Measurements from ENCODE around the gene TRIO.

Gene TRIO

DNA sequence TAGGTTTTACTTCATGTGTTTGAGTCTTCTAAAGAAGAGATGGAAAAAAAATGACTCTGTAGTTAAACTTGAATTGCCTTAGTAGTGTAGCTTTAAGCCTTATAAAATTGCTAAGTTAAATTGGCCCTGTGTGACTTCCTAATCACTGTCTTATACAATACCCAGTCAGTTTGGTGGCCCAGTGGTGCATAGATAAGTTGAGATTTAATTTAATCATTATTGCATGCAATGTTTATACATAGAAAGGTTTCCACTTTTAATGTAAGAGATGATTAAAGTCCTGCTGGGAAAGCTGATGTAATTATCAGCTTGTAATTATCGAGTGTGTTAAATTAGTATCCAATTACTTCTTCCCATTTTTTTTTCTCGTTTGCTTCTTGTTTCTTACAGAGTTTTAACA, 187.1 kb downstream of the TRIO start:
- DNase-seq (ENCODE audit: low read depth), result no peak

DNA sequence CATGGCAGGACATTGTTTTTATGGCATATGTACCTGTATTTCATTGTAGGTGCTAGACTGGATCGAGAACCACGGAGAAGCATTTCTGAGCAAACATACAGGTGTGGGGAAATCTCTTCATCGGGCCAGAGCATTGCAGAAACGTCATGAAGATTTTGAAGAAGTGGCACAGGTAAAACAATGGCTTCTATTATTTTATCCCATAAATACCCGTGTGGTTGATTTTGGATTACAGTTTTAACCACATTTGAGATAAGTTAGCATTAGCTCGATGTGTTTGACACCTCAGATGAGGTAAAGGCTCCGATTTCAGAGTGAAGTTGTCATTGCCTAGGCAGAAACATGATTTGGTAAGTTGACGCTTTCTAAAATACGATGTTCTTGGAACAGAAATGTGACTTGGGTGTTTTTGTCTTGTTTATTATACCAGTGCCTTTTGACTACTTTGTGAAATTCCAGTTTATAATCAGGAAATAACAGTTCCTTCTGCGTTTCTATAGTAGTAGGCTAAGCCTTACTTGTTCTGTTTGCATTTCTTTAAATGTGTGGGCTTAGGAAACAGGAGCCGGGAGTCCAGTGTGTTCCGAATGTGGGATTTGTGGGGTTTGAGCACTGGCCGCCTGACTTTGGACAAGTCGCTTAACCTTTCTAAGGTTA, 187.7 kb downstream of the TRIO start:
- no peak for DNase-seq (ENCODE audit: low read depth)

DNA sequence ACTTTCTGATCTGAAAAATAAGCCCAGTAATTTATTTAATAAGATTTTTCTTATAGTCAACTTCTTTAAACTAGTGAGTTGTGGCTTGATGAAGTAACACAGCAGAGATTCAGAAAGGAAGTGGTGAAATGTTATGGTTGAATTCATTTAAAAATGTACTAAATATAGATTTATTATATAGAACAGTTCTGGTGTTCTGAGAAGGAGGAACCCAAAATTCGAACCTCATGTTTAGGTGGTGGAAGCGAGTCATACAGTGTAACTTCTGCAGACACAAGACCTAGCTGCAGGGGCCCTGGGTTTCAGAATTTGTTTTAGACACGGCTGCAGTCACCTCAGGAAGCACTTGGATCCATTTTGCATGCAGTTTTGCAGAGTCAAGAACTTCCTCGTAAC, 188.2 kb downstream of the TRIO start:
- no peak for DNase-seq (ENCODE audit: low read depth)

DNA sequence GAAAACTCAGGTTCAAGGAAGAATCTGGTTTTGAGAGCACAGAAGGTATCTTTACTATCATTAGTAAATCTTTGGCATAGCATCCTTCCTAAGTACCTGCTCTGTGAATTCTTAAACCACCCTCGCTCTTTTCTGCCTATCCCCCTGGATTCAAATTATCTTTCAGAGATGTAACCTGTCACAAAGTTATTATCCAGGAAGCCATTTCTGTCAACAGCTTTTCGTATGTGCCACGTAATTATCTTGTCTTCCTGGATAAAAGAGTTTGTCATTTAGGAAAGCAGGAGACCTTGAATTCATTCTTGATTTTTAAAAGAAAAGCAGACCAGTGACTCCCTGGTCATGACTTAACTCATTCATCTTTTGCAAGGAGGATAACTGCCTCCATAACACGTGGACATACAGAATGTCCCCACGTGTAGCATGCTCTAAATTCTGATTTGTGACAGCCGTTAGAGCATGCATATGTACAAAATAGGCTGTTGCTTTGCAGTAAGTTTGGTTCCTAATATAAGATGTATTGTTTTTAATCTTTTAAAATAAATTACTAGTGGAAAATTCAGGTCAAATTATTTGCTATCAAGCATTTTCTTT, 189.0 kb downstream of the TRIO start:
- no peak for DNase-seq (ENCODE audit: low read depth)

DNA sequence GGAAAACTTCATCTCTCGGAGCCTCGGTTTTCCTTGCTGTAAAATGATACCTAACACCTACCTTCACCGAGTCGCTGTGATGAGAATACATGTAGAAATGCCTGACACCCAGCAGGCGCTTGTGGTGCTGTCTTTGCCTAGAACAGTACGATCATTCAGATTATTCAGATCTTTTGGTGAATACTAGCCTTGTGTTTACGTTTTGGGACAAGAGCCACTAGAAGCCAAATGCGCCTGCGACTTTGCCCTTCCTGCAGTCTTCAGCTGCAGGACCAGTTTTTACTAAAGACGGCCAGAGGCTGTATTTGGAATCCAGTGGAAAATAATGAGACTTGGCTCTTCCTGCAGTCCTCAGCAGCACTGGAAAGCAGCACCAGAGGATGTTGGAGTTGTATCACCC, 189.6 kb downstream of the TRIO start:
- DNase-seq (ENCODE audit: low read depth), result no peak

DNA sequence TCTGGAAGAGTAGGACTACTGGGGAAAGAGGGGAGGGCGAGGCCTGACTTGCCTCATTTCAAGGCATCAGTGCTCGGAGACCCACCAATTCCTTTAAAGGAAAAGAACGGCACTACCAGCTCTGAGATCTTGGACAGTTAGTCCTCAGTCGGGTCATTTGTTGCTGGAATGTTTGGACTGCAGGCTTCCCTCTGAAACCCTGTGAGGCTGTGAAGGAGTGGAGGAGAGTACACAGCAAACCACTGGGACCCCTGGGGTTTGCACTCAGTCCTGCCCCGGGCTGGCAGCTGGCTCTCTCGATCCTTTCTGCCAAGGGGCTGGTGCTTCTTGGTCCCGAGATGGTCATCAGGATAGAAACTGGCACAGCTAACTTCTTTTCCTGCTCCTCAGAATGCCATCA, 194.5 kb downstream of the TRIO start:
- no peak for DNase-seq (ENCODE audit: low read depth)

DNA sequence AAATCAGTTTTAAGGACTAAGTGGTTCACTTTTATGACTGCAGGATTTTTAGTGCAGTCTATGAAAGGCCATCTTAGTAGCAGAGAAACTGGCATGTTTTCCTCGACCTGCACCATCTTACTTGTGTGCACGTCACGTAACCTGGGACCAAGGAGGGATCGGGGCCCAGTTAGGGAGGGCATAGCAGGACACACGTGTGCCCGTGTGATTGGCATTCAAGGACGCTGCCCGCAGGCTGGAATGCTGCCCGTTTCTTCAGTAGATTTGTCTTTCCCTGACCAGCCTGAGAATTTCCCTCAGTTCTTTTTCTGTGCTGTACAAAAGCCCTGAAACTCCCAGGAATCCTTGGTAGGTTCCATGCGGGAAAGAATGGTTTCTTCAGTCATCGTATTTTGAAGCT, 196.3 kb downstream of the TRIO start:
- DNase-seq (ENCODE audit: low read depth), result no peak

DNA sequence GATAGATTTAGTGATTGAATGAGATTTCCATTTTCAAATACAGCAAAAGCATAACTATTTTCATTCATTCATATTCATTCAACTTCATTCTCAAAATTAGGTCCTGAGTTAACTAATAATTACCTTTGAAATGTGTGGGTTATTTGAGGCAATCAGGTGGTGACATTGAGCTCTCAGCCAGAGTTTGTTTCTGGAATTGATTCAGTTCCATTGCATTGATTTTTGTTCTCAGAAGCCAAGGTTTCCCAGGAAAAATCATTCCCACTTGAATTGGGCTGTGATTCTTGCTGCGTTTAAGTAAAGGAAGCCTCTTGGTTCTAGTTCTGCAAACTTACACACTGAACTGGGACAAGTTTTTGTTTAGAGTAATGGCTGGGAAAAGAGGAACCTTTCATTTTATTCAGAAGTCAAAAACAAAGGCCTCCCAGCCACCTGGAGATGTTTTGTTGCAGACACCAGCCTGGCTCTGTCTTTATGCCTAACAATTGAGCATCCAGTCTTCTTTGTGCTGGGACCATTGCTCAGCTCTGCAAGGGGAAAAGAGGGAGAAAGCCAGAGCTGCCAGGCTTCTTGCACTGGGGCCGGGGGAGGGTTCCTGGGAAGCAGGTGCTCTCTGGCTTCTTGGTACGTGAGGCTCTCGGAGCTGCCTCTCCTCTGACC, 198.6 kb downstream of the TRIO start:
- no peak for DNase-seq (ENCODE audit: low read depth)

DNA sequence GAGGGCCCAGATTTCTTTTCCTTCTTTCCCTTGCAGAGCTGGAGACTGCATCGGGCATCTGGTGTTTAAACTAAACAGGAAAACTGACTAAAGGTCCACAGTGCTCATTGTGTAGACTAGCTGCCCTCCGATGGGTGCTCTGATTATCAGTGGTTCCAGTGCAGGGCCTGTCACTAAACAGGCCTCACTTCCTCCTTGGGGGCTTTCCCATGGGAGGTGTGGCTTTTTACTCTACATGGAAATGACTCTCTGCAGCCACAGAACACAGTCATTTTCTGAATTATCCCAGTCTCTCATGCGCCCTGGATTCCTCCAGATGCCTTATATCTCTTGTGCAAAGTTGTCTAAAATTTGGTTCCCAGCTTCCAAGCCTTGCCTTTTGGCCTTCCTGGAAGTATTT, 199.2 kb downstream of the TRIO start:
- no peak for DNase-seq (ENCODE audit: low read depth)

DNA sequence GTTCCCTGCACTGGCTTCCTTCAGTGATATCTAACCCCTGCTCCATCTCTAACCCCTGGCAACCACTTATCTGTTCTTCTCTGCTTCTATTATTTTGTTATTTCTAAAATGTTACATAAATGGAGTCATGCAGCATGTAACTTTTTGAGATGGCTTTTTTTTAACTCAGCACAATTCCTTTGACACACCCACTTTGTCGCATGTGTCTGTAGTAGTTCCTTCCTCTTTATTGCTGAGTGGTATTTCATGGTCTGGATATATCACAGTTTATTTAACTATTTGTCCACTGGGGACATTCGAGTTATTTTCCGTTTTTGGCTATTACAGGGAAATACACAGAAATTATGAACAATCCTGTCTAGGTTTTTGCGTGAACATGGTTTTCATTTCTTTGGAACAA, 200.2 kb downstream of the TRIO start:
- no peak for DNase-seq (ENCODE audit: low read depth)

DNA sequence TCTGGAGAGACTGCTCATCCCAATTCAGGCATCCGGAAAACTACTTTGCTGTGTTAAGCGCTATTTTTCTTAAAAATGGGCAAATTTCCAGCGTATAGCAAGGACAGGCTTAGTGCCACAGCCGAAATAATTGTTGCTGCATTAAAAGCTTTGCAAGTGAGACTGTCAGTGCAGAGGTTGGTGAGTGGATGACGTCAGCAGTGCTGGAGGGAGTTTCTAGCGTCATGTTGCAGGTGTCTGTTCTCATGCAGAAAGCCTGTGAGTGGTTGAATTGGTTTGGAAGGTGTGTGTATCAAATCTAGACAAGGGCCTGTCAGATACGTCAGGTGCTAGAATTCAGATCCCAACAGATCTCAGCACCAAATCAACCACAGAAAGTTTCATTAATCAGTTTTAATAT, 204.4 kb downstream of the TRIO start:
- DNase-seq (ENCODE audit: low read depth), result no peak

DNA sequence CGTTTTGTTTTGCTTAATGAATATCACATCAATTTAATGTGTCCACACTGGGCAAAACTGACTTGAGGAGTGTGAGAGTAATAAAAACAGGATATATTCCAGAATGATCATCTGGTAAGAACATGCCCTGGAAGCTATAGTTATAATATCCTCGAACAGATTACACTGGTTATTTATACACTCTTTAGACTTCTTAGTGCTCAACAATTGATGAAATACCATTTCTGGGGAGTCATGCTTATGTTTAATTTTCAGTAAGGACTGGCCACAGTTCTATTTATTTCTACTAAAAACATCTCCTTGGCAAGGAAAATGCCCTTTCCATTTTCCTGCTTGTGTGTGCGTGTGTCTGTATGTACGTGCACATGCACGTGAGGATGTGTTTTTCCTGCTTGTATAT, 205.0 kb downstream of the TRIO start:
- DNase-seq (ENCODE audit: low read depth), result no peak

DNA sequence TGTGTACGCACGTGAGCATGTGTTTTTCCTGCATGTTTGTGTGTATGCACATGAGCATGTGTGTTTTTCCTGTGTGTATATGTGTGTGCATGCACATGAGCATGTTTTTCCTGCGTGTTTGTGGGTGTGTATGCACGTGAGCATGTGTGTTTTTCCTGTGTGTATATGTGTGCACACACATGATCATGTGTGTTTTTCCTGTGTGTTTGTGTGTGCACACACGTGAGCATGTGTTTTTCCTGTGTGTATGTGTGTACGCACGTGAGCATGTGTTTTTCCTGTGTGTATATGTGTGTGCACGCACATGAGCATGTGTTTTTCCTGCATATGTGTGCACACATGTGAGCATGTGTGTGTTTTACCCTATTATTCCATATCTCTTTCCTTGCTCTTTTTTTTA, 205.9 kb downstream of the TRIO start:
- no peak for DNase-seq (ENCODE audit: low read depth)

DNA sequence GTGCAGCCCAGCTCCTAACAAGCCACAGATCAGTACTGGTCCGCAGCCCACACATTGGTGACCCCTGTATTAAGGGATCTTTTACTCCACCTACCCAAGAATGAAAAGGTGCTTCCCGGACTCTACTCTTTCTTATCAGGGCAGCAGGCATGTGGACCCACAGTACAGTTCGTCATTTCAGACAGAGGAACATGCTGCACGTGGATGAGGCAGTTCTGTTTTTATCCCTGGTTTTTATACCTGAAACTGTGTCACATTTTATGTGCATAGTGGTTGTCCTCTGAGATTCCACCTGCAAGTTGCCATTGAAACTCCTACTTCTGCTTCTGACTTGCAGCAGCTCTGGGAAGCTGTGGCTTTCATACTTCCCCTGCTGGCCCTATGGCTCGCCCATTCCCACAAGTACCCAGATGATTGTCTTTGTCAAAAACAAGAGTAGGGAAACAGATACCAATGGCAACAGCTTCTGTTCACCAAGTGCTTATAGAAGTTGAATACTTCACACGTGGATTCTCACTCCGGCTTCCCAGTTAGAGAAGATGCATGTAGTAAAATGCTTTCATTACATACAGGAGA, 208.0 kb downstream of the TRIO start:
- DNase-seq (ENCODE audit: low read depth), result no peak

DNA sequence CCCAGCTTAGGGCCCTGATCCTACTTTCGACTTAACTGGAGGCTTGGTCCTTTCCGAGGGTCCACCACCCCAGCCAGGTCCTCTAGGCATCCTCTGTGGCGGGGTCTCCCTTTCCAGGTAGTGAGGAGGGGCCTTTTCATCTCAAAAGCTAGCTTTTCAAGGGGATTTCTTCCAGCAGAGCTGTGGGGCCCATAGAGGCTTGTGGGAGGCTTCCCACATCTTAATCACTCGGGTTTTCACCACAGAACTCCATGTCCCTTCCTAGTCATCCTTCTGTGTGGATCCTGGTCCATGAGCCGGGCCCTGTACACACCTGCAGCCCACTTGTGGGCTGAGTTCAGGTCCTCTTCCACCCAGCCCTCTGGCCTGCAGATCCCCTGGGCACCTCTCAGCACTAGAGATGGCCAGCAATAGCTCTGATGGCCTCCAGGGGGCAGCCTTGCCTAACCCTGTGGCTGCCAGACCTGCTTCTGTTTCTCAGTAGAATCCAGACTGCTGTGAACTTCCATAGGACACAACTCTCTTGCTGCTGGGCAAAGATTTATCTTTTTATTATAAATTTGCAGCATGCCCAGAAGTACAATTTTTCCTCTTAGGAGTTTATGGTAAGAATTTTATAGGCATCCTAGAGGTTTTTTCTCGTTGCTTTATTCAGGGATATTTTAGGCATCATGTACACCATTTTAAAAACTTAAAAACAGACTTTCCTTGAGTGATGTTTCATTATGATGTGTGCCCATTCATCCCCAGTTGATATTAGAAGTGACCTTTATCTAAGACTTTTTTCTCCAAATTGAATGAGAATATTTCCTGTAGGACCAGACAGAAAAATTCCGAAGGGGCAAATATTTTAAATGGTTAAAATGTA, 208.9 kb downstream of the TRIO start:
- peak; percentile 27 for DNase-seq (ENCODE audit: low read depth)

DNA sequence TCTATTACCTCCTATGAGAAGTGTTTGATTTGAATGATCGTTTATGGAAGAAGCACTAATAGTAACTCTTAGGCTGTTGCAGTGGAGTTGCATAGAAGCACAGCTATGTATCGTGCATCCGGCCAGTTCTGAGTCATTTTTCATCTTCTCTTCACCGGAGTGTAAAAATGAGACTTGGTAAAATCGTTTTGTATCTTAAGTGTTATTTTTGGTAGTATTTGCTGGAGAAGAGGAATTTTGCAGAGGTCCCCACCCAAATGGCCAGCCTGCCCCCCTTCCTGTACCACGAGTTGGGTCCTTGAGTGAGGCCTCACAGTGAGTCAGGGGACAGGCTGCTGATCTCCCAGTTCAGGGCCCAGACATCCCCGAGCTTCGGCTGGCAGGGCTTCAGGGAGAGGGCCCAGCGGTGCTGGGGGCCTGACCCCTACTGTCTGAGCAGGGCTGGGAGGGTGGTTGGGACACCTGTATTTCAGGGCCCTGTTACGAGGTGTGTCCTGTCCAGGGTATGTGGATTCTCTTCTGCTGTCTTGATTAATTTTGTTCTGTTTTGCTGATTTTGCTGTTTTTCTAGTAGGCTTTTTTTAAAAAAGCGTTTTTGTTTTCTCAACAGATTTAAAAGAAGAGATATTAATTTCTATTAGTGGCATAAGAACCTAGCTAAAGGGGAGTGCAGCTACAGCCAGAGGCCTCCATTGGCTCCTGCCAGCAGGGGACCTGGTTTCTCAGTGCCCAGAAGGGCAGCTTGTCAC, 210.8 kb downstream of the TRIO start:
- DNase-seq (ENCODE audit: low read depth), result no peak

DNA sequence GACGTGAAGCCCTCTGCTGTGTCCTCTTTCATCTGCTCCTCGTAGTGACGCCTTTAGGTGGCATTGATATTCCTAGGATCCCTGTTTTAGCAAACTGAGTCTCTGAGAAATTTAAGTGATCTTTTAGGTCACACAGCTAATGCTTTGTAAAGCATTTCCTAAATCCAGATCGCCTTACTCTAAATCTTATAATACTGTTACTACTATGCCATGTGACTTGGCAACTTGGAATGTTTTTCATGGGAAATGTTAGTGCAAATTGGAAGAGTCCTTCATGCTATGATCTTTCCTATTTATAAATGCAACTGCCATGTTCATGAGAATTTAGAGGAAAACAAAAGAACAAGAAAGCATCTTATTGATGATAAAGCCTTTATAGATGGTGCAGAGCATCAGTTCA, 212.2 kb downstream of the TRIO start:
- DNase-seq (ENCODE audit: low read depth), result no peak

DNA sequence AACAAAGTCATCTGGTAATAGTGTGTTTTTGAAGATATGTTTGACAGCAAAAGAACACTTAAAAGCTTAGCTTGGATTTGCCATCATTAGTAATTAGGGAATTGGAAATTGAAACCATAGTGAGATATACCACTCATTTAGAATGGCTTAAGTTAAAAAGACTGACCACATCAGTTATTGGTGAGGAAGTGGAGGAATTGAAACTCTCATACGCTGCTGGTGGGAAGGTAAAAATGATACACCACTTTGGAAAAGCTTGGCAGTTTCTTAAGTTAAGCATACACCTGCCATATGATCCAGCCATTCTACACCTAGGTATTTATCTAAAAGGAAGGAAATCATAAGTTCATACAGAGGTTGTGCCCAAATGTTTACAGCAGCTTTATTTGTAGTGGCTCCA, 213.2 kb downstream of the TRIO start:
- DNase-seq (ENCODE audit: low read depth), result no peak

DNA sequence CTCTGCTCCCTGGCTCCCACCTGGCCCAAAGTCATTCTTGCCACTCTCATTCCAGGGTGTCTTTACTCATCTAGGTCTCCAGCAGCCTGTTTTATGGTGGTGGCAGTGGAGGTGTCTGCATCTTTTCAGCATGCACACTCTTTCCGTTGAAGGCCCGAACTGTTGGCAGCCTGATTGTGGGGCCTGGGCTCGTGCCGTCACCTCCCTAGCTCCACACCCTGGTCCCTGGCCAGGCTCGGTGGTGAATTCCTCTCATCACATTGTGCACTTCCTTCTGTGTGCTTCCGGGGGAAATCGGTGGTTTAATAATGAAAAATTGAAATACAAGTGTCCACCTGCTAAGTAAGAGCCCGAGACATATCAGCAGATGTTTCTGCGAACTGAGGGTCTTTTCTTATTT, 214.3 kb downstream of the TRIO start:
- no peak for DNase-seq (ENCODE audit: low read depth)

DNA sequence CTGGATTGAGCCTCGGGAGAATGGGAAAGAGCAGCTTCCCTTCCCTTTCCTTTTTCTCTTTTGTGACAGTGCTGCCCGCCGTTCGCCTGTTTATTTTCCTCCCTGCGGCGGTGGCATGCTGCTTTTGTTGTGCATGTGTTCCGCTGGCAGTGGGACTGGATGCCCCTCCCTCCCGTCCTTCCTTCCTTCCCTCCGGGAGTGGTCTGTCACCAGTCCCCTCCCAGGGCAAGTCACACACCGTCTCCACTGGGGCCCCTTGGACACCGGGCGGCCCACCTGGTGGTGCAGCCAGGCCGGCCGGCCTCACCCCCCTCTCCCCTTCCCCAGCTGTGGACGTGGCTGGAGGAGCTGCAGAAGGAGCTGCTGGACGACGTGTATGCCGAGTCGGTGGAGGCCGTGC, 214.7 kb downstream of the TRIO start:
- DNase-seq (ENCODE audit: low read depth), result no peak

DNA sequence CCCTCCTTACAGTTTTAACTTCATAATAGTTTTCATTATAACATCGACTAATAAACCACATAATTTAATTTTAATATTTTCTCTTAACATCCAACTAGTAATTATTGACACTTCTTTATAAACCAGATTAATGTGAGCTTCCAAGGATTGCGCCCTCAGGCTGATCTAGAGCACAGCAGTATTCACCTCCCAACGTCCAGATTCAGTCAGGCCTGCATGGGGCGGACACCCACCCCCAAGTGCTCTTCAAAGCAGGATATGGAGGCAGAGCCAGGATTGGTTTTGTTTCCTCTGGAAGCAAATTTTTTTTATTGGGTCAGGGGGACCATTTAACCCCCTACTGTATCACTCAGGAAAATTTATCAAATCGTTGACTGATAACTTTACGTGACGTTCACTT, 215.4 kb downstream of the TRIO start:
- DNase-seq (ENCODE audit: low read depth), result no peak

Data from stimulated activated CD8-positive, alpha-beta memory T cell treated with anti-CD3 and anti-CD28 coated beads, Interleukin-15, amount 100 ng/mL, for 1 hour (primary cell).